Kidney glomerular epithelial cell (primary cell): Measurements from ENCODE around the gene MBTPS1.

Experiments
- DNase-seq: peaks from one replicate; lab custom pipeline; 2025; lab: John Stamatoyannopoulos, UW

MBTPS1 gene

GRCh38 chr16:84074721-84075120, 42.0 kb downstream of the MBTPS1 start:
- no peak for DNase-seq

GRCh38 chr16:84072014-84072413, 44.7 kb downstream of the MBTPS1 start:
- no peak for DNase-seq

GRCh38 chr16:84071121-84071520, 45.6 kb downstream of the MBTPS1 start:
- no peak for DNase-seq

- DNase-seq, result no peak
Observed at GRCh38 chr16:84069540-84069939, 47.2 kb downstream of the MBTPS1 start.

GRCh38 chr16:84068783-84069462, 47.8 kb downstream of the MBTPS1 start:
- DNase-seq, result no peak

- no peak for DNase-seq
Observed at GRCh38 chr16:84068041-84068440, 48.7 kb downstream of the MBTPS1 start.

GRCh38 chr16:84067640-84068039, 49.1 kb downstream of the MBTPS1 start:
- no peak for DNase-seq

GRCh38 chr16:84065536-84066132, 51.1 kb downstream of the MBTPS1 start:
- DNase-seq, result peak; percentile 43

- DNase-seq, result no peak
Observed at GRCh38 chr16:84063980-84064379, 52.8 kb downstream of the MBTPS1 start.

GRCh38 chr16:84062734-84063640, 53.8 kb downstream of the MBTPS1 start:
- peak; percentile 39 for DNase-seq

- DNase-seq, result no peak
Observed at GRCh38 chr16:84061236-84061819, 55.4 kb downstream of the MBTPS1 start.

- no peak for DNase-seq
Observed at GRCh38 chr16:84059946-84060901, 56.5 kb downstream of the MBTPS1 start.

GRCh38 chr16:84059111-84059510, 57.6 kb downstream of the MBTPS1 start:
- no peak for DNase-seq

- no peak for DNase-seq
Observed at GRCh38 chr16:84058664-84059063, 58.1 kb downstream of the MBTPS1 start.

GRCh38 chr16:84058211-84058610, 58.5 kb downstream of the MBTPS1 start:
- DNase-seq, result no peak

- DNase-seq, result no peak
Observed at GRCh38 chr16:84056933-84057332, 59.8 kb downstream of the MBTPS1 start.

- no peak for DNase-seq
Observed at GRCh38 chr16:84055801-84056634, 60.7 kb downstream of the MBTPS1 start.

GRCh38 chr16:84055366-84055765, 61.4 kb downstream of the MBTPS1 start:
- no peak for DNase-seq

- DNase-seq, result no peak
Observed at GRCh38 chr16:84054916-84055315, 61.8 kb downstream of the MBTPS1 start.

GRCh38 chr16:84054271-84054670, 62.5 kb downstream of the MBTPS1 start:
- no peak for DNase-seq
